ENCODE measurements around the gene PLD5.
"Not testable (repeated sequence)": the region's sequence is repeated elsewhere in the genome, so short reads cannot be mapped to it uniquely, and the experiment has no call there.

The PLD5 gene

DNA sequence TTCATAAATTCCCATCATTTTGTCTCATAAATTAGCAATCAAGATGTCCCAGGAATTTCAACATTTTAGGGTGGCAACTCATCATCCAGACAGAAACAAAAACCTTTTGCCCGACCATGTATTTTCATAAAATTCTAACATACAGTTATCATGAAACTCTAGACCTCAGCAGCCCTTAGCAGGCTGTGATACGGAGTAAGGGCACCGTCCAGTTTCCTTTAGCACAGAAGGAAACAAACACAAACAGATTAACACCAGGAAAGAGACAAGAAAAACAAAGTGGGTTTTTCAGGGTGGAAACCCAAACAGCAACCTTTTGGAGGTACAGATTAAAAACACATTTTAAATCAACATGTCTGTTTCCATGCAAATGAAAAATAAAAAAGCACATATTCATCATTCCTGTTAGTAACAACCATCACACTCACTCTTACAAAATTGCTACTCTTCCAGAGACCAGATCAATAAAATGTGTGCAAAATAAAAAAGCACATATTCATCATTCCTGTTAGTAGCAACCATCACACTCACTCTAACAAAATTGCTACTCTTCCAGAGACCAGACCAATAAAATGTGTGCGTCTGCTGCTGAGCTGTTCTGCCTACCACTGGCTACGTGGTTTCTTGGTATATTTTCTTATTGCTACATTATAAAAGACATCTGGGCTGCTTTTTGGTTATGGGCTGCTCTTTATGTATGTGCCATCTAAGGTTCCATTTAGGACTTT lies 241.6 kb downstream of the PLD5 start:
- DNase-seq (ENCODE audit: low spot score), result not testable (repeated sequence)

DNA sequence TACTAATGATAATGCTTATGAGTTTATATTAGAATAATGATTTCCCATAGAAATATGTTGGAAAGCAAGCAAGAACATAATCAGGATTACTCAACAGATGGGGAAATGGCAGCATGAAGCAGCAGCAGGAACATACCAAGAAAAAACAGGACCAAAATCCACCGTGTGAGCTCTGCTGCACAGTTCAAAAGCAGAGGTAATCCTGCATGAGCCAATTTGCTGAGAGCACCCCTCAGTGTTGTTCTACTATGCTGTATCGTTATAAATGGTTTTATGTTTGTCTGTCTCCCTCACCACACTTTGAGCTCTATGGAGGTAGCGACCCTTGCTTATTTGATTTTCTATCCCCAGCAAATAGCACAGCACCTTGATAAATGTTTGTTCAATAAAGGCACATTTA lies 246.1 kb downstream of the PLD5 start:
- DNase-seq (ENCODE audit: low spot score), result not testable (repeated sequence)

DNA sequence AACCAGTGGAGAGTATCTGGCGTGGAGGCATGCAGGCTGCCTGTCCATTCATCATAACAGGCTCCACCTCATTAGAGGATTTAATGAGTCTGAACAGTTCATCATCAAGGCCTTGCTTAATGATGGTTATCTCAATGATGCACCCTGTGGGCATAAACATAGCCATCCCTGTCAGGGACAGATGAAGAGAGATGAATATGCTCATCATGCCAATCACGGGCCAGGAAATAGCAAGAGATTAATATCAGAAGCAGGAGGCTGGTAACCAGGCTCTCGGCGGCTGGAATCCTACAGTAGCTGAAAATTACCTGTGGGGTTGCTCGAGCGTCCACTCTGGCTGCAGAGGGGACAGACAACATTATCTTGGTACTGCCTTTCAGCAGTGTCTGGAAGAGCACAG lies 247.7 kb downstream of the PLD5 start:
- DNase-seq (ENCODE audit: low spot score), result not testable (repeated sequence)

DNA sequence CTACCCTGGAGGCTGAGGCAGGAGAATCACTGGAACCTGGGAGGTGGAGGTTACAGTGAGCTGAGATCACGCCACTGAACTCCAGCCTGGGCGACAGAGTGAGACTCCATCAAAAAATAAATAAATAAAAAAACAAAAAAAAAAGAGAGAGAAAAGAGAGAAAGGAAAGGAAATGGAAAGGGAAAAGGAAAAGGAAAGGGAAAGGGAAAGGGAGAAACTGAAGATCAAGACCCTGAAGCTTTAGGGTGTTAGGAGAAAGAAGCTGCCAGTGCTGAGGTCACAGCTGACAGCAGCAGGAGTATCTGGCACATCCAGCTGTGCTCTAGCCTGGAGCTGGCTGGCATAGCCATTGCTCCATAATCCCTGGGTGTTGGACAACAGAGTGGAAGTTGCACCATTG lies 257.5 kb downstream of the PLD5 start:
- DNase-seq (ENCODE audit: low spot score), result not testable (repeated sequence)

DNA sequence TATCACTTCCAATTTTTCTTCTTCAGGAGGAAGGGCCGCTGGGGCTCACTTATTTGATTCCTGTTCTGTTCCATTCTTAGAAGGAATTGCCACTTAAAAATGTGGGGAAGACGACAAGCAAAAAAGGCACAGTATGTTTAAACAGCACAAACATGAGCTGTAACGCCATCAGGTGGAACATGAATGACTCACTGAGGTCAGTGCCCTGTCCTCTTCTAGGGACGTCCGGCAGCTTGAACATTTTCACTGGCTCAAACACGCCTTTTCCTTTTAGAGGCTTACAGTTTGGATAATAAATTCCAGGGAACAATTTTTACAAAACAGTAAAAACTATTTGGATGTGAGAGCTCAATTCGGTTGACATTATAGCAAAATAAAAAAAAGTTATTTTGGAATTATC lies 260.1 kb downstream of the PLD5 start:
- DNase-seq (ENCODE audit: low spot score), result not testable (repeated sequence)

GRCh38 chr1:242245255-242245654 lies 279.2 kb downstream of the PLD5 start:
- no peak for DNase-seq (ENCODE audit: low spot score)

DNA sequence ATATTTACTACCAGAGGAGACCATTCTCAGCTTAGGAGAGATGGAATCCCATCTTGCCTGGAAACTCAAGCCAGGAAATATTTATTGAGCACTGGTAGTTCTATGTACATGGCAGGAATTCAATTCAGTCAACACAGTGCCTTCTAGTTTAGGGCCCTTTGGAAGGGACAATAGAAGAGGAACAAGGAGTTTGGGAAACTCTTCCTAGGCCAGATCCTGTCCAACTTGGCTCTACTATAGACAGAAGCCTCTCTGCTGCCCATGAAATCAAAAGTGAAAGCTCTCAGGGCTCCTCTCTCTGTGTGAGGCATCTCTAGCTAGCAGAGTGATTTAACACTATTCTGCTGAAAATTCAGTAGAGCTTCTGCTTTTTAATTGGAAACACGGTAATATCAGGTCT lies 281.0 kb downstream of the PLD5 start:
- DNase-seq (ENCODE audit: low spot score), result no peak

- no peak for DNase-seq (ENCODE audit: low spot score)
These were observed 281.5 kb downstream of the PLD5 start for GRCh38 chr1:242242983-242243382.

DNA sequence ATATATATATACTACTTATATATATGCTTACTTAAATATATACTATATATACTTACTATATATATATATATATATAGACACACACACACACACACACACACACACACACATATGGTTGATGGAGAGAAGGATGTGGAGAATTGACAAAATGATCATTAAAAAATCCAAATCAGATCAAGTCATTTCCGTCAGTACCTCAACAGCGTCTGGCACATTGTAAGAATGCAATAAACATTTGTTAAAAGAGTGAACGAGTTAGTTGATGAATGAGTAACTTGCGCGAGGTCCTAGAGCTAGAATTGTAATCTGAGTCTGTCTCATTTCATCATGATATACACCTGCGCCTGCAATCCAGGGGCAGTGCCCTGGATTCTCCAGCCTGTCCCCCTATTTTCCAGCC lies 282.6 kb downstream of the PLD5 start:
- no peak for DNase-seq (ENCODE audit: low spot score)

GRCh38 chr1:242240691-242241090 lies 283.8 kb downstream of the PLD5 start:
- no peak for DNase-seq (ENCODE audit: low spot score)

DNA sequence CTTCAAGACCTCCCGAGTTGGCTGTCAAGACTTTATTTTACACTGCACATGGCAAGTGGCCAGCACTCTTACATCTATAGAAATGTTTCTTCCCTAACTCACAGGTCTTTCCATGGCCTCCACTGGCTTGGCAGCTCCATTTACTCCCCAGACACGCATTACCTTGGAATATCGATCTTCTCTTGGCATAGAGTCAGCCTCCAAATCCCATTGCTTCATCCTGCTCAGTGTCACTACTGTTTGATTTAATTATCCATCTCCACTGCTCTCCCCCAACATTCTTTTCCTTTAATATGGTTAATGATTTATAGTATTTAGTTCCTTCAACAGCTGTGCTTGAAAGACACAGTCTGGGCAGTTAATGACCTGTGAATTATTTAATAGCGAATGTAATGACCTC lies 284.4 kb downstream of the PLD5 start:
- DNase-seq (ENCODE audit: low spot score), result no peak

GRCh38 chr1:242239398-242239797 lies 285.1 kb downstream of the PLD5 start:
- DNase-seq (ENCODE audit: low spot score), result no peak

- DNase-seq (ENCODE audit: low spot score), result no peak
These were observed 287.4 kb downstream of the PLD5 start for GRCh38 chr1:242237051-242237450.

DNA sequence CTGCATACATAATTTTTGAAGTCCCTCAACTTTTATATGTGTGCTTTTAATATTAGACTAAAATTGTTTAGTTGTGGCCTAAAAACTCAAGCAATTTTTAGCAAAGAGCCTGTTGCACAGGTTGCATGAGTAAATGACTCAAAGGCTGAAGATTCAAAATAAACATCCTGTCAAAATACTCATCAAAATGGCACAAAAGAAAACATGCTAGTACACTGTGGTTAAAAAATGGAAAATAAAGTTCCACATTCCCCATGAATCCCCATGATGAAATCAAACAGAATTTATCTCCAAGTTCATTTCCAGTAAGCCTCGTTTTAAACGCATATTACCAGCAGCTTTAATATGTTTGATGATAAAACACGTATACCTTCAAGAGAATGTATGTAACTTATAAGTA lies 295.5 kb downstream of the PLD5 start:
- DNase-seq (ENCODE audit: low spot score), result no peak

DNA sequence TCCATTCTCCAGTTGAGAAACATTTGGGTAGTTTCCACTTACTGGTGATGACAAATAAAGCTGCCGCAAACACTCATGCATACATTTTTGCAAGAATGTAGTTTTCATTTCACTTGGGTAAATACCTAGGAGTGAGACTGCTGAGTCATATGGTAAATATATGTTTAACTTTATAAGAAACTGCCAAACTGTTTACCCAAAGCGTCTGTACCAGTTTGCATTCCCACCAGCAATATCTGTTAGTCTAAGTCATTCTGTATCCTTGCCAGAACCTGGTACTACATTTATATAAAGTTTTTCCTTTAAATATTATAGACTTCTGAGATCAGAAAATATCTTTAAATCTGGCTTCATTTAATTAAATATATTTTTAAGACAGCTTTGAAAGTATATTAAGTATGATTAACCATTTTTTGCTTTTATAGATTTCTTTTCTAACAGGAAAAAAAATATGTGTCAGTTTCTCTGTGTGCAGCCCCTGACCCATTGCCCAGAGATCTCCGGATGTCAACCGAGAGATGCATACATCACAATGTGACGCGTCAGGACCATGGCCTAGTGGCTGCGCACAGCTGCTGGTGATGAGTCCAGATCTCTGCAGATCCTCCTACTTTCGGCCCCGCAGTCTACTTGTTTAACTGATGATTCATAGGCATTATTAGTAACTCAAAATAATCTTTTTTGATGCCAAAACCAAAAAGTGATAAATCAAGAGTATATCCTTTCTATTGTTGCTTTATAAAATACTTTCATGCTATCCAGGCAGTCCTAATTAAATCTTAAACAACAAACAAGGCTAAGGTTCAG lies 298.5 kb downstream of the PLD5 start:
- DNase-seq (ENCODE audit: low spot score), result no peak

GRCh38 chr1:242224878-242225766 lies 299.4 kb downstream of the PLD5 start:
- not testable (repeated sequence) for DNase-seq (ENCODE audit: low spot score)

GRCh38 chr1:242224461-242224860 lies 300.0 kb downstream of the PLD5 start:
- no peak for DNase-seq (ENCODE audit: low spot score)

DNA sequence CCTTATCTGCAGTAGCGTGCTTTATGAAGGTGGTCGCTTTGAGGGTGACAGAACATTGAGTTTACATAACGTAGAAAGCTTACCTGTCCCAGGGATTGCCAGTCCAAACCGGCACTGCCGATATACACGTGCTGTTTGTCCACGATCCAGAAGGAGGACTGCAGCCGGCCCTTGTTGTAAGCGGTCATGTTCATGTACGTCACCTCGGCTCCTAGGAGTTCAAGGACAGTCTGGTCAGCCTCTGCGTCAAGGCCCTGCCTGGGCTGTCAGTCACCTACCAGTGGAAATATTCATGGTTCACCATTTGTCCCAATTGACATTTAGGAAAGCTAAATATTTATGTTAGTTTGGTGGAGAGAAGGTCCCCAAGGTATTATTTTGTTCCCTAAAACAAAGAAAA lies 304.6 kb downstream of the PLD5 start:
- DNase-seq (ENCODE audit: low spot score), result no peak

- no peak for DNase-seq (ENCODE audit: low spot score)
These were observed 305.1 kb downstream of the PLD5 start for GRCh38 chr1:242219298-242219901.

GRCh38 chr1:242216368-242216767 lies 308.1 kb downstream of the PLD5 start:
- no peak for DNase-seq (ENCODE audit: low spot score)

DNA sequence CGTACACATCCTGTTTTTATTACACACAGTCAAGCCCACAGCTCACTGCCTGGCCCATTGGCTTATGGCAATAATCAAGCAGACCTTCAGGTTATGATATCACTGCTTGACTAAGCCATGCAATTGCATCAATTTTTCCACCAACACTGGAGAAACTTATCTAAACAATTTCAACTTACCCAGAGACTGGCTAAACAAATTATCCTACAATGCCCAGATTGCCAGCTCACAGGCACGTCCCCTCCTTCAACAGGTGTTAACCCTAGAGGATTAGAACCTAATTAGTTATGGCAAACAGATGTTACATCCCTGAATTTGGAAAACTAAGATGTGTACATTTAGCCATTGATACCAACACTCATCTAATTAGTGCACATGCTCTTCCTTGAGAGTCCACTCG lies 310.0 kb downstream of the PLD5 start:
- DNase-seq (ENCODE audit: low spot score), result not testable (repeated sequence)

DNA sequence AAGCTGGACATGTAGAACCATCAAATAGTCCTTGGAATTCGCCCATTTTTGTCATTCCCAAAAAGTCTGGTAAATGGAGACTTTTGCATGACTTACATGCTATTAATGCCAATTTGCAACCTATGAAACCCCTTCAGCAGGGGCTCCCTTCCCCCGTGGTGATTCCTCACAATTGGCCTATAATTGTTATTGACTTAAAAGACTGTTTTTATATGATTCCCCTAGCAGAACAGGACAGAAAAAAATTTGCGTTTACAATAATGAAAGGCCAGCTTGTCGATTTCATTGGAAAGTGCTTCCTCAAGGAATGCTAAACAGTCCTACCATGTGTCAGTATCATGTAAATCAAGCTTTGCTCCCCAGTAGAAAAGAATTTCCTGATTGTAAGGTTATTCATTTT lies 311.5 kb downstream of the PLD5 start:
- DNase-seq (ENCODE audit: low spot score), result not testable (repeated sequence)

Measured in SW480 (cell line).